G401 (cell line): ENCODE data around the gene RECK. TPM values are rescaled to one million over a fixed set of nuclear protein-coding genes. Genes with fewer than 3 reads are reported as not detected.
"Not testable (repeated sequence)": the region's sequence is repeated elsewhere in the genome, so short reads cannot be mapped to it uniquely, and the experiment has no call there.

ENCODE experiments used
- DNase-seq: peaks from one replicate; pipeline ENCODE4 v3.0.0-alpha.2; 2015; ENCODE audit warnings: low spot score
- in situ Hi-C: cut with HindIII; loops from 2 replicates; pipeline ENCODE4 v1.10.0; 2016; ENCODE audit warnings: low sequenced_read_pairs, mixed read lengths
- total RNA-seq: library from RNA; depleted of rRNA; stranded (reverse); fragments of >200 nt; shearing (Covaris generic); gene quantifications from 2 replicates; pipeline ENCODE4 v1.2.3, GENCODE V29; 2014

Gene RECK
- total RNA-seq, 1 experiment from 2014 or later: 9.2 TPM

DNA sequence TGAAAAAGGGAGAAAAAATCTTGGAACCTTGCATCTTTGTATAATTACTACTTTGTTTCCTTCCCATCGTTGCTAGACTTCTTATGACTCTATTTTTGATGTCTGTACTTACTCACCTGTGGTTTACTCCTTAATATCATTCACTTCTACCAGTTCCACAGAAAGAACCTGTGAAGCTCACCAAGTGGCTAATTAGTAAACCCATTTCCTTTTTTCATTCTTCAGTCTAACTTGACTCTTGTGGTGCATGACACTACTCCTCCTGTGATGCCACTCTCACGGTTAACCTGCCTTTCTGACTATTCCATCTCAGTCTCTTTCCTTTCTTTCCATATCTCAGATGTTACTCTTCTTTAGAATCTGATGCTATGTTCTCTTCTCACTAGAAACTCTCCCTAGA lies 14.6 kb downstream of the RECK start:
- in situ Hi-C loops: no loop called here
- DNase-seq: no peak

DNA sequence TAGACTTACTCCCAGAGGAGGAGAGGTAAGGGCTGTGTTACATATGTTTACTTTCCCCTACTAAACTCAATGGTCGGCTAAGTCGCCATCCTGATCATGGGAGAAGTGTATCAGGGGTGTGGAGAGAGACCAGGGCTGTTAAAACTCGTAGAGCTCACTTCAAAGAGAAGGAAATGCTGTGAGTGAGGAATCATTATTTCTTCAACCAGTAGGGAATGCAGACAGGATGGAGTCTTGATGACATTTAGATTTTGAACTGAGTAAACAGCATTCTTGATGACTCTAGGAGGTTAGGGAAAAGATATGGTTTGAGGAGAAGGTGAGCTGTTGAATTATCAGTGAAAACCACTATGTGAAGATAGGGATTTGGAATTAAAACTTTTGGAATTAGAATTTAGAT lies 17.3 kb downstream of the RECK start:
- DNase-seq: no peak
- in situ Hi-C loops: no loop called here

DNA sequence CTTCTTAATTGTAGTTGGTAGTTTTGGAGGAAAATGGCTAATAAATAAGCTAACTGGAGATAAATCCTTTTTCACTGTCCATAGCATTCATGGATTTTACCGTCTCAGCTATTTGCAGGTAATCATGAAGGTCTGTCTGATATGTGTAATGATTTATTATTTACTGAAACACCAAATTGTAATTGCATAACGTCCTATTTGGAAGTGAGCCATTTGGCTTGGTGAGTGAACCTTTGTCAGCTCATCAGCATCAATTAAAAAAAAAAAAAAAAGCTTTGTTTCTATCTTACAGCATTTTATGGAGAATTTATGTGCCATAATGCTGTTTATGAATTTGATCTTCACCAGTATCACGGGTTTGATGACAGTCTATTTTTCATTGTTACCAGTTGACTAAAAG lies 20.2 kb downstream of the RECK start:
- in situ Hi-C loops: no loop called here
- DNase-seq: peak; percentile 21

DNA sequence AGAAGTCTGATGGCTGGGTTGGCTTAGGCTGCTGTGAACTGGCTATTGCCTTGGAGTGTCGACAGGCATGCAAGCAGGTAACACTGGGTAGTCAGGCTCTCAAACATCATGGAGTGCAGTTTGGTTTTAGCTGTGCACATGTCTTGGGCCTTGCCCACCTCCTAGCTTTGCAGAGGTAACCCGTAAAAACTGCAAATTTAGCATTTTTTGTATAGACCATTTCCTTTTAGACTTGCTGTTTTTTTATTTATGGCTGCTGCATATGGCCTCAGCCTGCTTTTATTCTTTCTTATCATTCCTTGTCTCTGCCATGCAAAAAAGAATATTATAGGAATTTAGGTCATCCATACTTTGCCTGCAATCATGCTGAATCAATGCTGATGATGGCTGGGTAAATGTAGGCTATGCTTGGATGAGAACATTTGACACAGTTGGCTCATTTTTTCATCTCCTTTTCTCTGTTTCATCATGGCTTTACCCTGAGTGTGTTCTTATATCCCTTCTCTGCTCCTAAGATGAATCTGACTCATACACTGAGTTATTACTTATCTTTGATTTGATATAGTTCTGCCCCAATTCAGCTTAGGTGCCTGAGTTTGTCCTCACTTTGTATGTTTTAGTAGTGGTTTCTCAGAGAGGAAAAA lies 27.2 kb downstream of the RECK start:
- in situ Hi-C loops: no loop called here
- DNase-seq: no peak

DNA sequence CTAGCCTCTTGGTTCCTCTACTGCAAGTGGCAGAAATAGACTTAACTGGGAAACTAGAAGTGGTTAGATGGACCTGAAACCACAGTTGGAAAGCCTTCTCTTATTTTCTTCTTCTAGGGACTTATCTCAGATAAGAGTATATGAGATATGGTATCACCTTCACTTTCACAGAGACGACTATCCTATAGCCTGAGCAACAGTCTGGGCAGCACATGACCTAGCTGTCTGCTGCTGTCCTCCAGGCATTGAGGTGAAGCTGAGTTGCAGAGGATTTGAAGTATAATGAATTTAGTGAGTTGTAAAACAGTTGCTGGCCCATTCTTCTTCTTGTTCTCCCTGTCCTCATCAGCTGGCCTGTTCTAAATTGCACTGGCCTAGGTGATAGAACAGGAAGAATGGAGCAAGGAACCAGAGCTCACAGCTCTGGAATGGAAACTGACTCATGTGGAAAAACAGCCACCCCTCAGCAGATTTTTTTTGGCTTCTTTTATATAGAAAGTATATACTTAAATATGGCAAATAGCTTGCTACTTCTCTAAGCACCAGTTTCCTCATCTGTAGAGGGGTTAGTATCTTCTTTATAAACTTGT lies 27.8 kb downstream of the RECK start:
- in situ Hi-C loops: no loop called here
- DNase-seq: no peak

DNA sequence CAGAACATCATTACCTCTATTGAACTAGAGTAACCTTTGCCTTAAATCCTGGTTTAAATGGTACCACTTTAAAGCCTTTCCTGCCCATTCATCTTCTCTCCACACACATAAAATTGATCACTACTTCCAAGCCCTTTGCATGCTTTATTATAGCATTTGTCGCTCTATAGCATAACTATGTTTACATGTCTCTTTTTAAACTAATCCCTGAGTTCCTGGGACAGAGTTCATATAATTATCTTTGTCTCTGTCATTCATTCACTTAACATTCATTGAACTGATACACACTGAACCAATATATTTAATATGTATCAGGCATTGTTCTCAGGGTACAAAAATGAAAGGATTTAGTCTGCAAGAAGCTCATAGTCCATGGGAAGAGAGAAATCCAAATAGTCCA lies 37.3 kb downstream of the RECK start:
- no peak for DNase-seq
- in situ Hi-C loops: no loop called here

DNA sequence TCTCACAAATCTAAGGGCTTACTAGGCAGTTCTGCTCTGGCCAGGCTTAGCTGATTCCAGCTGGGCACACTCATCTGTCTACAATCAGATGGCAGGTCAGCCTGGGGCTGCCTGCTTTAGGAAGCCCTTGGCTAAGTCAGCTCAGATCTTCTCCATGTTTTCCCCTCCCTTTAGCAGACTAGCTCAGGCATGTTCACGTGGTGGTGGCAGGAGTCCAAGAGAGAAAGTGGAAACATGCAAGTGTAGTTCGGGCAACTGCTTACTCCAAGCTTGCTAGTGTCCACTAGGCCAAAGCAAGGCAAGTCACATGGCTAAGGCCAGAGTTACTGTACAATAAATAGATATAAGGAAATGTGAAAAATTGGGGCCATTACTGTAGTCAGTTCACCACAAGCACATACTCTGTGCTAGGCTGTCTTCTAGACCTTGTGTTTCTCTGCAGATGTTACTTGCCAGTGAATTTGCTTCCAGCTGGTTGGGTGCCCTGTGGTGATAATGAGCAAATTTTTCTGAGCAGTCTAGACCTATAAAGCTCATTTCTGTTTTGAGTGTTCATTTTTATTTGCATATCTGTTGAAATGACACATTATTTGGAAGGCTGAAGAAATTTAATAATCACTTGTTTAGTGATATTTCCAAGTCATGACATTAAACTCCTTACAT lies 38.3 kb downstream of the RECK start:
- DNase-seq: peak; percentile 51
- in situ Hi-C loops: no loop called here

DNA sequence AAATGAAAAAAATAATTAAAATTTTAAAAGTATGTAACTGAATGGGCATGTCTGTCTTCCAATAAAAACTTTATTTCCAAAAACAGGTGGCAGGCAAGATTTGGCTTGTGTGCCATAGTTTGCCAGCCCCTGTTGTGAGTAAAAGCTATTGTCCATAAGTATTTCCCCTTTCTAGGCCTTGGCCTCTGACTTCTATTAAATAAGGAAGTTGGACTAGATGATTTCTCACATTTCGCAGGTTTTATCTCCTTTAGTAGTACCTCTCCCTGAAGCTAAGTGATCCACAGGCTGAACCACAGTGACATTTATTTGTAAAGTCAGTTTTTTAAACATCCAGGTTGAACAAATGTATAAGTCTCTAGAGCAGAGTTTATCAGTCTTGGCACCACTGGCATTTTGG lies 41.3 kb downstream of the RECK start:
- no peak for DNase-seq
- in situ Hi-C loops: no loop called here

DNA sequence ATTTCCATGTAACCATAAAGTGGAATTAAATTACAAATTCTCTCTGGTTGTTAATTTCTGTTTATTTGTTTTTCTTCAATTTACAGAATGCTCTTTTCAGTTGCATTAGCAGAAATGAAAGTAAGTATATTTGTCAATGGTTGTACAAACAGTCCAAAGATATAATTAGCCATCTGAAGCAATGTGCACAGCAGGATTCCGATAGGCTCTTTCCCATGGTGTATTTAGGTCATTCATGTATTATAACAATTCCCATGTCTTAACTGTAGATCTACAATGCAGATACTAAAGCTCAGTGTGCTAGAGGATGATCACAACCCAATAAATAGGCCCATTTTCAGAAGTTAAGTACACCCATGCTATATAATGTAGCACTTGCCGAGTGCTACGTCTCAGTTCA lies 43.8 kb downstream of the RECK start:
- in situ Hi-C loops: no loop called here
- DNase-seq: no peak

DNA sequence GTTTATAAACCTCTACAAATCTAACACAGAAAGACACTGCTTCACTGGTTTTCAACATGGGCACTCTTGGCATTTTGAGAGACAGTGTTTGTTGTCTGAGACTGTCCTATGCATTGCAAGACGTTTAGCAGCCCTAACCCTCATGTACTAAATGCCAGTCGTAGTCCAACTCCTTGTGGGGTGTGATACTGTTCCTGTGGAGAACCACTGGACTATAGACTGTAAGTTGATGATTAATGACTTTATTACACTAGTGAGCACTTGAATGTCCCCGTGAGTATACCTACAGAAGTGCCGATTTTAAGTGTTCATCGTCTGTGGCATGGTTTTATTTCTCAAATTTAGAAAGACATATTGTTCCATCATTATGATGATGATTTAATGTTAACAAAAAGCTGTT lies 46.2 kb downstream of the RECK start:
- in situ Hi-C loops: no loop called here
- no peak for DNase-seq

DNA sequence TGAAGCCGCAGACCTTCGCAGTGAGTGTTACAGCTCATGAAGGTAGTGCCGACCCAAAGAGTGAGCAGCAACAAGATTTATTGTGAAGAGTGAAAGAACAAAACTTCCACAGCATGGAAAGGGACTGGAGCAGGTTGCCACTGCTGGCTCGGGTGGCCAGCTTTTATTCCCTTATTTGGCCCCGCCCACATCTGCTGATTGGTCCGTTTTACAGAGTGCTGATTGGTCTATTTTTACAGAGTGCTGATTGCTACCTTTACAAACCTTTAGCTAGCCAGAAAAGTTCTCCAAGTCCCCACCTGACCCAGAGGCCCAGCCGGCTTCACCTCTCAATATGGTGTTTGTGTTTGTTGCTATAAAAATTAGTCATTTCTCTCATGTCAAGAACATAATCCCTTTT lies 49.7 kb downstream of the RECK start:
- in situ Hi-C loops: no loop called here
- no peak for DNase-seq

DNA sequence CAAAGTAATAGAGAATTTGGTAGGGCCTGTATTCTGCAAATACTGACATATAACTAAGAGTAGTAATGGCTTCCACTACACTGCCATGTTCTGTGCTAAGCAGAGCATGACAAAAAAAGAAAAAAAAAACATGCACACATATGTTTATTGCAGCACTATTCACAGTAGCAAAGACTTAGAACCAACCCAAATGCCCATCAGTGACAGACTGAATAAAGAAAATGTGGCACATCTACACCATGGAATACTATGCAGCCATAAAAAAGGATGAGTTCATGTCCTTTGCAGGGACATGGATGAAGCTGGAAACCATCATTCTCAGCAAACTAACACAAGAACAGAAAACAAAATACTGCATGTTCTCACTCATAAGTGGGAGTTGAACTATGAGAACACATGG lies 50.3 kb downstream of the RECK start:
- in situ Hi-C loops: not testable (repeated sequence)

DNA sequence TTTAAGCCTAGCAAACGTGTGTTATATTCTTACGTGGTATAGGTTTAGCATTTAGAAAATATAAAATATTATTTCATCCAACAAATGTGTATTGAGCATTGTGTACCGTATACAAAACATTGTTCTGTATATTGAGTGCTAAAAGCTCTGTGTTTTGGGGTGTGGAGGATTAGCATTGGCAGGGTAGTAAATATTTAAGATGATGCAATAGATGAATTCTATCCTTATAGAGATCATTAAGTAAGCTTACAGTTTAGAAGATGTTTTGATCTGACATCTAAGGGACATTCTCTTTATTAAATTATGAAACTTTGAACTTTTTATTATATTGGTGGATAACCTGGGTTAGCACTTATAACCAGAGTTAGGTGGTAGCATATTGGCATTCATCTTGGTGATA lies 51.3 kb downstream of the RECK start:
- in situ Hi-C loops: no loop called here
- no peak for DNase-seq

More for the DNA sequence above, 50.3 kb downstream of the RECK start:
- not testable (repeated sequence) for DNase-seq

DNA sequence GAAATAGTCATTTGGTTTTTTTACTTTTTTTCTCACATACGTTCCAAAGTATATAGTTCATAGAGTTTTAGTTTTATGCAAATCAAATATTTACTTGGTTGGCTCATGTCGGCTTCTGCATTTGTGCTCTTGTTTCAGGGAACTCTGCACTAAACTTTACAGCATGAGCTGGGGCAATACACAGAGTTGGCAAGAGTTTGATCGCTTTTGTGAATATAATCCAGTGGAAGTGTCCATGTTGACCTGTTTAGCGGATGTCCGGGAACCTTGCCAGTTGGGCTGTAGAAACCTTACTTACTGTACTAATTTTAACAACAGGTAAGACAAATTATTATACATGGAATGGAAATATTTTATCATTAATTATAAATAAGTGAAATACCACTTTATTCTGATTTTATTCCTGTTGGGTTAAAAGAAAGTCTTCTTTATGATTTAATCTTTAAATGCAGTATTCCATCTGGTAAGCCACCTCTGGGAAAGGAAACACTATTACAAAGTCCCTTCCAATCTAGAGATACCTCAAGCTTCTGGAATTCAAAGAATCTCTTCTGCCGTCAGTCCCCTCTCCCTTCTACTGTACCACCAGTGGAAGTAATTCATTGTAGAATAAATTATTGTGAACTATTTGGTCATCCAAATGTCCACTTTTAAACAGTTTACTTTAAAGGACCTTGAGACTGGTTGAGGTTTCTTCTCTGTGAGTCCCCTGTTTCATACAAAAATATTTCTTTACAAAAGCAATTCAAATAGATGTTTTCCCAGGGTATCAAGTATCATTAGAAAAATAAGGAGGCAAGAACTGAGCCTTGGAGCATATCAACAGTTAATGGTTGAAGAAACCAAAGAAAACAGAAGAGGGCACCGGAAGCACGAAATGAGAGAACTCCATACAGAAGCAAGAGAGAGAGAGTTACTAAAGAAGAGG lies 54.6 kb downstream of the RECK start:
- in situ Hi-C loops: no loop called here
- peak; percentile 53 for DNase-seq

DNA sequence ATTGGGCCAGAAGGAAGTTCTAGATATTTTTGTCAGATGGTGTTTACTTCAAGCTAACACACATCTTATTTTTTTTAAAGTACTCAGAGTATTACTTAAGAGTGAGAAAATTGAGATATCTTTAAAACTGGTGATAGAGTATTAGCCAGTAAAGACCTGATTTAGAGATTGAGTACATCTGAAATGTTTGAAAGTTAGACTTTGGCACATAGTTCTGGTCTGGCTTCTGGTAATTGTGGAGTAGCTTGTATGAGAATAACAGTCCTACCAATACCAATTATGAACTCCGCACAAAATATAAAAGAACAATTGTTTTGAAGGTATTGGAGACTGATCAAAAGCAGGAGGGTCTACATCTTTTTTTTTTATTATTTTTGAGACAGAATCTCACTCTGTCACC lies 55.3 kb downstream of the RECK start:
- in situ Hi-C loops: no loop called here
- no peak for DNase-seq

DNA sequence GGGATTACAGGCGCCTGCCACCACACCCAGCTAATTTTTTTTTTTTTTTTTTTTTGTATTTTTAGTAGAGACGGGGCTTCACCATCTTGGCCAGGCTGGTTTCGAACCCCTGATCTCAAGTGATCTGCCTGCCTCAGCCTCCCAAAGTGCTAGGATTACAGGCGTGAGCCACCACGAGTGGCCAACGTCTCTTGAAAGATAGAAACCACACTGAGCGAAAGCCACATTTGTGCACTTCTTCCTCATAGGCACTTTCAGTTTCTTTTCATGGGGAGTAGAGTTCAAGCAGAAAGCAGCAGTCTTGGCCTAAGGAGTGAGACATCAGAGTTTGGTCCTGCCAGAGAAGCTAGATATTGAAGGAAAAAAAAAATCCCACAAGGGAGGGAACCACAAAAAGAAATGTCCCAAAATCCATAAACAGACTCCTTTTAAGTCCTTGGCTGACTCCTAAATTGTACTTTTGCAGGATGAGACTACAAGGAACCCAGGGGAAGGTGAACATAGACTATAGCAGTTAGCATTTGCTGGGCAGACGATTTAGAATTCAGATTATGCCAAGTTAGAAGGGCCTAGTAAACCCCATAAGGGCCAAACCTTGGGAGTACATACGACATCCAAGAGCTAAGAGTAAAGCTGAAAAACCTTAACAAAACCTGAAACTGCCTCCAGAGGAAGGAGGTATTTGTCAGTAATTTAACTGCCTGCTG lies 55.9 kb downstream of the RECK start:
- no peak for DNase-seq

DNA sequence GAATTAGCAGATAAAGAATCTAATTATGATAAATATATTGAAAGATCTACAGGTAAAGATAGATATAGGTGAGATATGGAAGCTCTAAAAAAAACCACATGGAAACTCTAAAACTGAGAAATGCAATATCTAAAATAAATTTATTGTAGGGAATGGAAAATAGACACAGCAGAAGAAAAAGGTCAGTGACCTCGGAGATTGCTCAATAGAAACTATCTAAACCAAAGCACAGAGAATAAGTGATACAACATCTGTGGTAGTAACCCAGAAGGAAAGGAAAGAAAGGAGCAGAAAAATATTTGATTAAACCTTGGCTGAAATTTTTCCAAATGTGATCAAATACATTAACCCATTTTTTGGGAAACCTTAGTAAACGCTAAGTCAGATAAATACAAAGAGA lies 56.7 kb downstream of the RECK start:
- in situ Hi-C loops: no loop called here
- DNase-seq: no peak

More for the DNA sequence above, 55.9 kb downstream of the RECK start:
- in situ Hi-C loops: no loop called here

DNA sequence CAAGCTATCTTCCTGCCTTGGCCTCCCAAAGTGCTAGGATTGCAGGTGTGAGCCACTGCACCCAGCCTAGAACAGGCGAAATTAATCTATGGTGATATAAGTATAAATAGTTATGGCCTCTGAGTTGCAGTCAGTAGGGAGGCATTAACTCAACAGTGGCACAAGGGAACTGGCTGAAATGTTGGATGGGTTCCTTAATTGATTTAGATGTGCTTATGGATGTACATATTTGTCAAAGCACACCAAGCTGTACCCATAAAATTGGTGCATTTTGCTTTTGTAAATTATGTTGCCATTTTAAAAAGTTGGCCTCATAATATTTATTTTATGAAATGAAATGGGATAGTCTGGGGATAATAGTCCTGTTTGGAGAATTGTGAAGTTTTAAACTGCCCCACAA lies 63.0 kb downstream of the RECK start:
- no peak for DNase-seq
- in situ Hi-C loops: no loop called here

DNA sequence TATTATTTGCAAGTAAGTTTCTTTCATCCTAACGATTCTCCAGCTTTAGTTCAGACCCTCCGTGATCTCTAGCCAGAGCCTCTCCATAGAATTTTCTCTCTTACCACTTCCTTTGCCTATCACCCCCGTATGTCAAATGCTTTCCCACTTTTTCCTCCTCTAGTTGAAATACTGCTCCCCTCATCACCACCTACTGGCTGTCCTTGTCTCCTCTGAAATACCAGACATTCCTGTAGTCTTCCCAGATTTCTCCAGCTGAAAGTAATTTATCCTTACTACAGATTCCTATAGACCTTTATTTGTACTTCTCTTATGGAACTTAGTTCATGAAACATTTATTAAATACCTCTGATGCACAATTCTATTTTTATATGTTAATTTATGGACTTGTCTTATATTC lies 63.8 kb downstream of the RECK start:
- in situ Hi-C loops: no loop called here
- DNase-seq: no peak
